Neuronal stem cell (in vitro differentiated cells): ENCODE measurements around the gene TRPV4.
A peak's percentile ranks its signal among the peaks of the same experiment; 100 is the strongest.

Experiments used
- DNase-seq: peaks from one replicate; pipeline ENCODE4 v3.0.0-alpha.2; 2013; ENCODE audit warnings: low spot score
- H2AFZ ChIP-seq: one replicate; pipeline ENCODE4 v1.6.1; 2013; ENCODE audit warnings: mild to moderate bottlenecking, low read length, inconsistent platforms
- H2AK5ac ChIP-seq: 2 replicates; pipeline ENCODE4 v1.6.1; 2013; ENCODE audit warnings: low read depth, mild to moderate bottlenecking, inconsistent platforms, low read length, moderate library complexity, mixed read lengths
- H2BK120ac ChIP-seq: 2 replicates; pipeline ENCODE4 v1.6.1; 2013; ENCODE audit warnings: low read depth, mild to moderate bottlenecking, inconsistent platforms, low read length, moderate library complexity, mixed read lengths
- H2BK12ac ChIP-seq: one replicate; pipeline ENCODE4 v1.6.1; 2013; ENCODE audit warnings: low read length, inconsistent platforms
- H2BK15ac ChIP-seq: 2 replicates; pipeline ENCODE4 v1.6.1; 2013; ENCODE audit warnings: mild to moderate bottlenecking, low read length, inconsistent platforms, mixed read lengths
- H2BK5ac ChIP-seq: one replicate; pipeline ENCODE4 v1.6.1; 2013; ENCODE audit warnings: inconsistent platforms, mild to moderate bottlenecking, low read length, moderate library complexity
- H3K14ac ChIP-seq: one replicate; pipeline ENCODE4 v1.6.1; 2013; ENCODE audit warnings: low read length, inconsistent platforms
- H3K18ac ChIP-seq: 2 replicates; pipeline ENCODE4 v1.6.1; 2013; ENCODE audit warnings: low read length, inconsistent platforms
- H3K23ac ChIP-seq: 2 replicates; pipeline ENCODE4 v1.6.1; 2013; ENCODE audit warnings: low read depth, mild to moderate bottlenecking, mixed read lengths, low read length, inconsistent platforms; ENCODE audit not compliant: poor library complexity
- H3K27ac ChIP-seq: replicated peaks from 3 replicates; pipeline ENCODE4 v1.5.1; 2013; ENCODE audit warnings: low read length, inconsistent platforms
- H3K27me3 ChIP-seq, 3 experiments: 2 replicates each; pipeline ENCODE4 v1.6.1; 2013; ENCODE audit warnings: low read length in 3 of 3, mild to moderate bottlenecking in 2 of 3, inconsistent platforms in 1 of 3, low read depth in 1 of 3, mixed read lengths in 1 of 3, moderate library complexity in 1 of 3; ENCODE audit not compliant: control insufficient read depth in 3 of 3, insufficient read depth in 3 of 3
- H3K36me3 ChIP-seq, 2 donors: replicated peaks in 1 of 2; 2 replicates each; pipeline ENCODE4 v1.6.1; 2013; ENCODE audit warnings: low read length in 2 of 2; ENCODE audit not compliant: control insufficient read depth in 2 of 2, insufficient read depth in 2 of 2
- H3K4ac ChIP-seq: 2 replicates; pipeline ENCODE4 v1.6.1; 2013; ENCODE audit warnings: inconsistent platforms, mild to moderate bottlenecking, low read length, moderate library complexity
- H3K4me1 ChIP-seq, 2 donors: 1 replicate in 1 of 2; 2 replicates in 1 of 2; pipeline ENCODE4 v1.6.1; 2013; ENCODE audit warnings: low read length in 2 of 2, low read depth in 1 of 2; ENCODE audit not compliant: control insufficient read depth in 2 of 2, insufficient read depth in 1 of 2
- H3K4me2 ChIP-seq: one replicate; pipeline ENCODE4 v1.6.1; 2013; ENCODE audit warnings: mild to moderate bottlenecking, low read length, inconsistent platforms; ENCODE audit not compliant: insufficient read depth, poor library complexity, severe bottlenecking
- H3K4me3 ChIP-seq, 2 donors: 2 replicates each; pipeline ENCODE4 v1.5.1; 2013; ENCODE audit warnings: low read length in 2 of 2, mild to moderate bottlenecking in 2 of 2, inconsistent platforms in 1 of 2, moderate library complexity in 1 of 2
- H3K79me1 ChIP-seq: one replicate; pipeline ENCODE4 v1.6.1; 2013; ENCODE audit warnings: low read depth, mild to moderate bottlenecking, inconsistent platforms, low read length, moderate library complexity
- H3K9ac ChIP-seq: one replicate; pipeline ENCODE4 v1.6.1; 2013; ENCODE audit warnings: mild to moderate bottlenecking, low read depth, low read length, inconsistent platforms; ENCODE audit not compliant: poor library complexity
- H3K9me3 ChIP-seq, 2 donors: replicated peaks in 1 of 2; 2 replicates each; pipeline versions ENCODE3 to v1.6.1; 2013; ENCODE audit warnings: low read length in 2 of 2, mild to moderate bottlenecking in 2 of 2, inconsistent platforms in 1 of 2, low read depth in 1 of 2, mixed read lengths in 1 of 2, moderate library complexity in 1 of 2; ENCODE audit not compliant: control insufficient read depth in 2 of 2, insufficient read depth in 1 of 2
- H4K8ac ChIP-seq: one replicate; pipeline ENCODE4 v1.6.1; 2013; ENCODE audit warnings: low read depth, mild to moderate bottlenecking, inconsistent platforms, low read length, moderate library complexity
- H4K91ac ChIP-seq: one replicate; pipeline ENCODE4 v1.6.1; 2013; ENCODE audit warnings: low read length, low read depth, mild to moderate bottlenecking, inconsistent platforms; ENCODE audit not compliant: poor library complexity
- WGBS, 2 donors: extraction: QIAGEN DNeasy Blood & Tissue Kit; methylation state at CpG; one replicate each; pipeline ENCODE4 v1.1.7; 2013; ENCODE audit warnings: missing lambda C conversion rate in 2 of 2, mixed read lengths in 1 of 2; ENCODE audit not compliant: insufficient read length in 2 of 2, insufficient replicate concordance in 1 of 2; ENCODE audit errors: extremely low coverage in 2 of 2; 5-methylcytosine and 5-hydroxymethylcytosine counted together

TRPV4 gene

DNA sequence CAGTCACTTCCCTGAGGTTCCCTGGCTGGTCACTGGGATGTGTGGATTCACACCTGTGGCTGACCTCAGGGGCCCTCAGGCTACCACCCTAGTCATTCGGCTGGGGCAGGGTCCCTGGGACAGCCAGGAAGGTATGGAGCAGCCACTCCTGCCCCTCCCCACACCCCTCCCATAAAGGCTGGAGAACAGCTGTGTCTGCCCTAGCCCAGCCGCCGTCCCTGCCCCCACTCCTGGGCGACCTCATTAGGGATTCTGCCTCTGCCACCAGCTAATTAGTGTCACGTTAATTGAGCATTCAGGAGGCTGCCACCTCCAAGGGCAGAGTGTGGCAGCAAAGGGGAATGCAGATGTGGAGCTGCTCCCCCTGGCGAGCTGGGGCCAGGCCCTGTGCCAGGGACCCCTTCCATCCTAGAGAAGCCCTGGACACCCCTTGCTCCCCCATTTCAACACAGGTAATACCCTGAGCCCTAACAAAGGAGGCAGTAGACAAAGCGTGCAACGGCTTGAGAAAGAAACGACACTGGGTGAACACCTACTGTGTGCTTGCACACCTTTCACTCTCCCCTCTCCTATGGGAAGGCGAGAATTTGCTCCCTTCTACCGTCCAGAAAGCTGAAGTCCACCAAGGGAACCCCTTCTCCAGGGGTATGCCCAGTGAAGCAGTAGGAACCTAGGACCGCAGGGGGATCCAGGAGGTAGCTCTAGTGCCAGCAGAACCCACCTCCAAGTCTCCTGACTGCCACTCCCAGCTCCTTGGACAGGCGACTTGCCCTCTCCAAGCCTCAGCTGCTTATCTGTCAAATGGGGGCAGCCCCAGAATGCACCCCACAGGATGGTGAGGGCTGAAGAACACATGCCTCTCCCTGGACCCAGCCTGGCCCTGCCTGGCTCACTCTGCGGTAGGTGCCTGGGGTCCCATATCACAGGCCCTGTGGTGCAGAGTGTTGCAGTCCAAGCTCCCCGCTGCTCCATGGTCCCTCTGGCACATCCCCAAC, 74.5 kb downstream of the TRPV4 start:
- no CpG with 5 or more reads among the region's 15 CpGs for WGBS, 2 donors
- H3K23ac ChIP-seq = peak overlapping the region; percentile 50
- H3K36me3 ChIP-seq = no peaks in the 10 kb centered on the region
- H3K9me3 ChIP-seq = peaks cover 3 to 15% of the 10 kb centered on the region in 2 donors
- H3K4me3 ChIP-seq = peak overlapping the region in 1 of 2 donors; percentile 1
- peak overlapping the region; percentile 11 for H2BK15ac ChIP-seq
- no peak overlapping the region for H3K4ac ChIP-seq
- H3K18ac ChIP-seq = peak overlapping the region; percentile 61
- H3K4me2 ChIP-seq = peak overlapping the region; percentile 41
- no peak overlapping the region for H4K91ac ChIP-seq
- peaks cover 0 to 21% of the 10 kb centered on the region in 2 donors for H3K4me1 ChIP-seq
- H3K79me1 ChIP-seq = peaks cover 4% of the 10 kb centered on the region
- H2AK5ac ChIP-seq = no peak overlapping the region
- H2AFZ ChIP-seq = no peak overlapping the region
- H2BK12ac ChIP-seq = no peak overlapping the region
- H2BK5ac ChIP-seq = no peak overlapping the region
- peak overlapping the region; percentile 12 for H3K27ac ChIP-seq
- no peak overlapping the region for H2BK120ac ChIP-seq
- H3K9ac ChIP-seq = no peak overlapping the region
- H3K14ac ChIP-seq = peak overlapping the region; percentile 3
- DNase-seq = no peak
- no peak overlapping the region for H4K8ac ChIP-seq
- H3K27me3 ChIP-seq = no peaks in the 10 kb centered on the region

DNA sequence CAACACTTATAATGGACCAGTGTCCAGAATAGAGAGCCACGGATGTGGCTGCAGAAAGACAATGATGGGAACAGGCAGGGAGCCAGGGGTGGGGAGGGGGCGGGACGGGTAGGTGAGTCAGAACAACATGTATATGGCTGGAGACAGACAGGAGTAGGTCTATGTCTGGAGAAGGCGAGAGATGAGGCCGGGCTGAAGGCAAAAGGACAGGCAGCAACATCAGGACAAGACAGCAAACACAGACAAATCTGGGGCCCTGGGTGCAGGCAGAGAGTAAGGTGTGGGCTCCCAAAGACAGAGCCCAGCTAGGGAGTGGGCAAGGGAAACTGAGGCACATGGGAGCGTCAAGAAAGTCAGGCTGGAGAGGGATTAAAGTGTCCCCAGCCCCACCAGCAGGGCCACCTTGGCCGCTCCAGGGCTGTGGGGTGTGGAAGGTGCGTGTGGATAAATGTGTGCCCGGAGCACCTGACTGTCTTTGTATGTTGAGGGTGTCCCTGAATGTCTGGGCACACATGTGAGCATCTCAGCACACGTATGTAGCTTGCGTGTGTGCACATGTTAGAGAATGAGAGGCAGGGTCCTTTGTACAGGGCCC, 75.4 kb downstream of the TRPV4 start:
- Histone ChIP-seq H4K8ac (no peak overlapping the region), H3K4me1 (peaks cover 0 to 23% of the 10 kb centered on the region in 2 donors), H3K9me3 (peaks cover 2 to 9% of the 10 kb centered on the region in 2 donors), H3K9ac (no peak overlapping the region), H4K91ac (no peak overlapping the region), H3K36me3 (no peaks in the 10 kb centered on the region), H3K23ac (peak overlapping the region; percentile 83), H2AFZ (no peak overlapping the region), H2BK5ac (no peak overlapping the region), H3K18ac (peak overlapping the region; percentile 55), H3K4ac (peak overlapping the region; percentile 13), H2AK5ac (peak overlapping the region; percentile 94), H3K4me3 (no peak overlapping the region), H3K27ac (peak overlapping the region; percentile 12), H3K14ac (peak overlapping the region; percentile 3), H2BK15ac (peak overlapping the region; percentile 11), H2BK120ac (no peak overlapping the region), H3K4me2 (no peak overlapping the region), H3K27me3 (no peaks in the 10 kb centered on the region), H2BK12ac (peak overlapping the region; percentile 68), H3K79me1 (peaks cover 4% of the 10 kb centered on the region)
- DNase-seq = no peak
- WGBS, 2 donors = no CpG with 5 or more reads among the region's 11 CpGs

GRCh38 chr12:109756457-109756856, 76.7 kb downstream of the TRPV4 start:
- no peak overlapping the region for H4K8ac ChIP-seq
- H3K9ac ChIP-seq = no peak overlapping the region
- no peaks in the 10 kb centered on the region for H3K27me3 ChIP-seq
- H2AFZ ChIP-seq = no peak overlapping the region
- no peak for DNase-seq
- no peak overlapping the region for H2BK5ac ChIP-seq
- no peak overlapping the region for H2BK15ac ChIP-seq
- no peak overlapping the region for H3K4ac ChIP-seq
- H3K23ac ChIP-seq = no peak overlapping the region
- no peak overlapping the region for H3K27ac ChIP-seq
- no peak overlapping the region for H3K4me3 ChIP-seq
- no peak overlapping the region for H3K18ac ChIP-seq
- no peak overlapping the region for H3K14ac ChIP-seq
- H2BK120ac ChIP-seq = no peak overlapping the region
- no peak overlapping the region for H2AK5ac ChIP-seq
- H3K36me3 ChIP-seq = no peaks in the 10 kb centered on the region
- H3K4me2 ChIP-seq = no peak overlapping the region
- no peak overlapping the region for H2BK12ac ChIP-seq
- H3K9me3 ChIP-seq = peaks cover 2 to 11% of the 10 kb centered on the region in 2 donors
- no peak overlapping the region for H4K91ac ChIP-seq
- H3K4me1 ChIP-seq = peaks cover 6 to 23% of the 10 kb centered on the region in 2 donors
- H3K79me1 ChIP-seq = peaks cover 6% of the 10 kb centered on the region
- no CpG with 5 or more reads among the region's 1 CpG for WGBS, 2 donors

DNA sequence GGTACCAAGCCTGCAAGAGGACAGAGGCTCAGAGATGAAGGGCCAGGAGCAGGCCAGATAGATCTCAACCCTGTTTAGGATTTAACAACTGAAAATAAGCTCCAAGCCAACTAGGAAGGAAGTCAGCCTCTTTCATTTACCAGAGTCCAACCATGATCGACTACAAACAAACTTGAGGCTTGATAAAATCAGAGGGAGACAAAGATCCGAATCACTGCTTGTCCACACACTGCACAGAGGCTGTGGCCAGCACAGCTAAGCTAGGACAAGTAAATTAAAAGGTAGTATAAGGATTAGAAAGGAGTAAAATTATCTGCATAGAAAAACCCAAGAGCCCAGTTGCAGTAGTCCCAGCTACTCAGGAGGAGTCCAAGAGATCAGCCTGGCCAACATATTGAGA, 79.2 kb downstream of the TRPV4 start:
- Histone ChIP-seq H2AFZ (no peak overlapping the region), H2BK5ac (no peak overlapping the region), H4K91ac (no peak overlapping the region), H3K9ac (no peak overlapping the region), H3K27ac (no peak overlapping the region), H3K9me3 (peaks cover 2 to 18% of the 10 kb centered on the region in 2 donors), H2BK120ac (no peak overlapping the region), H3K4me2 (no peak overlapping the region), H3K18ac (no peak overlapping the region), H3K27me3 (no peaks in the 10 kb centered on the region), H3K4ac (no peak overlapping the region), H2BK15ac (no peak overlapping the region), H2AK5ac (no peak overlapping the region), H3K4me3 (no peak overlapping the region), H3K4me1 (peaks cover 6 to 15% of the 10 kb centered on the region in 2 donors), H3K23ac (no peak overlapping the region), H3K36me3 (no peaks in the 10 kb centered on the region), H2BK12ac (no peak overlapping the region), H3K14ac (no peak overlapping the region), H3K79me1 (peaks cover 3% of the 10 kb centered on the region), H4K8ac (no peak overlapping the region)
- DNase-seq = no peak
- no CpG with 5 or more reads among the region's 2 CpGs for WGBS, 2 donors
